ENCODE results near the gene RPTOR. TPM values are rescaled to one million over a fixed set of nuclear protein-coding genes. Genes with fewer than 3 reads are reported as not detected.
A peak's percentile ranks its signal among the peaks of the same experiment; 100 is the strongest.

The RPTOR gene
- total RNA-seq, 1 donor from 2014 or later = 53.7 TPM

DNA sequence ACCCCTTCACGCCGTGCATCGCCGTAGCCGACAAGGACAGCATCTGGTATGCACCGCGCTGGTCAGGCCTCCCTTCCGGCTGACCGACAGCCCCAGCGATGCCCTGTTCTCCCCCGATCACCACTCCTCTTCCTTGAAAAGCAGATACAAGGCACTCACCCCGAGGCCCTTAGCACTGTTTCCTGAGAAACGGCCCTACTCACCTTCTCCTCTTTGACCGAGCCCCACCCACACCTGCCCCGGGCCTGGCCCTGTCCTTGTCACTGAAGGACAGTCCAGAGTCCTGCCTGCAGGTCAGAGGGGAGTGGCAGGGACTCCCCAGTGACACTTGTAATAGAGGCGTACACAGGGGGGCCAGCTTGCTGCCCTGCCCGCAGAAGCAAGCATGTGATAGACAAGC, 401.1 kb downstream of the RPTOR start:
- DNase-seq (ENCODE audit: low spot score in 2 of 2, unreplicated experiment in 2 of 2) = no peak
- TF ChIP-seq, protein P1, sequence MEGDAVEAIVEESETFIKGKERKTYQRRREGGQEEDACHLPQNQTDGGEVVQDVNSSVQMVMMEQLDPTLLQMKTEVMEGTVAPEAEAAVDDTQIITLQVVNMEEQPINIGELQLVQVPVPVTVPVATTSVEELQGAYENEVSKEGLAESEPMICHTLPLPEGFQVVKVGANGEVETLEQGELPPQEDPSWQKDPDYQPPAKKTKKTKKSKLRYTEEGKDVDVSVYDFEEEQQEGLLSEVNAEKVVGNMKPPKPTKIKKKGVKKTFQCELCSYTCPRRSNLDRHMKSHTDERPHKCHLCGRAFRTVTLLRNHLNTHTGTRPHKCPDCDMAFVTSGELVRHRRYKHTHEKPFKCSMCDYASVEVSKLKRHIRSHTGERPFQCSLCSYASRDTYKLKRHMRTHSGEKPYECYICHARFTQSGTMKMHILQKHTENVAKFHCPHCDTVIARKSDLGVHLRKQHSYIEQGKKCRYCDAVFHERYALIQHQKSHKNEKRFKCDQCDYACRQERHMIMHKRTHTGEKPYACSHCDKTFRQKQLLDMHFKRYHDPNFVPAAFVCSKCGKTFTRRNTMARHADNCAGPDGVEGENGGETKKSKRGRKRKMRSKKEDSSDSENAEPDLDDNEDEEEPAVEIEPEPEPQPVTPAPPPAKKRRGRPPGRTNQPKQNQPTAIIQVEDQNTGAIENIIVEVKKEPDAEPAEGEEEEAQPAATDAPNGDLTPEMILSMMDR (IDR thresholded peaks at IDR 0.05; ENCODE audit: unreplicated experiment) = no peak
- Mint-ChIP-seq H3K4me1 (peaks cover 2% of the 10 kb centered on the region), H3K4me3 (no peak overlapping the region), H3K36me3 (peaks cover 27% of the 10 kb centered on the region), H3K9me3 (peaks cover 8% of the 10 kb centered on the region), H3K27ac (no peak overlapping the region), H3K27me3 (ENCODE audit: low read depth) (no peaks in the 10 kb centered on the region)

DNA sequence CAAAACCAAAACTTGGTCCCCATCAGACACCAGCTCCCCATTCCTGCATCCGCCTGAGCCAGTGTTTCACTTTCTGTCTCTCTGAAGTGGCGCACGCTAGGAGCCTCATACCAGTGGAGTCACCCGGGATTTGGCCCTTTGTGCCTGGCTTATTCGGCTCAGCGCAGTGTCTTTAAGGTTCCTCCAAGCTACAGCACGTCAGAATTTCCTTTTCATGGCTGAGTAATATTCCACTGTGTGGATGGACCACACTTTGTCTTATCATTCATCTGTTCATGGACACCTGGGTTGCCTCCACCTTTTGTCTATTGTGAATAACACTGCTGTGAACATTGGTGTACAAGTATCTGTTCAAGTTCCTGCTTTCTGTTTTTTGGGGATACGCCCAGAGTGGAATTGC, 401.8 kb downstream of the RPTOR start:
- Mint-ChIP-seq H3K4me3 (no peak overlapping the region), H3K36me3 (peaks cover 27% of the 10 kb centered on the region), H3K4me1 (peaks cover 2% of the 10 kb centered on the region), H3K9me3 (peaks cover 8% of the 10 kb centered on the region), H3K27ac (no peak overlapping the region), H3K27me3 (ENCODE audit: low read depth) (no peaks in the 10 kb centered on the region)
- no peak for DNase-seq (ENCODE audit: low spot score in 2 of 2, unreplicated experiment in 2 of 2)
- TF ChIP-seq, protein P1 (IDR thresholded peaks at IDR 0.05; ENCODE audit: unreplicated experiment) = no peak

DNA sequence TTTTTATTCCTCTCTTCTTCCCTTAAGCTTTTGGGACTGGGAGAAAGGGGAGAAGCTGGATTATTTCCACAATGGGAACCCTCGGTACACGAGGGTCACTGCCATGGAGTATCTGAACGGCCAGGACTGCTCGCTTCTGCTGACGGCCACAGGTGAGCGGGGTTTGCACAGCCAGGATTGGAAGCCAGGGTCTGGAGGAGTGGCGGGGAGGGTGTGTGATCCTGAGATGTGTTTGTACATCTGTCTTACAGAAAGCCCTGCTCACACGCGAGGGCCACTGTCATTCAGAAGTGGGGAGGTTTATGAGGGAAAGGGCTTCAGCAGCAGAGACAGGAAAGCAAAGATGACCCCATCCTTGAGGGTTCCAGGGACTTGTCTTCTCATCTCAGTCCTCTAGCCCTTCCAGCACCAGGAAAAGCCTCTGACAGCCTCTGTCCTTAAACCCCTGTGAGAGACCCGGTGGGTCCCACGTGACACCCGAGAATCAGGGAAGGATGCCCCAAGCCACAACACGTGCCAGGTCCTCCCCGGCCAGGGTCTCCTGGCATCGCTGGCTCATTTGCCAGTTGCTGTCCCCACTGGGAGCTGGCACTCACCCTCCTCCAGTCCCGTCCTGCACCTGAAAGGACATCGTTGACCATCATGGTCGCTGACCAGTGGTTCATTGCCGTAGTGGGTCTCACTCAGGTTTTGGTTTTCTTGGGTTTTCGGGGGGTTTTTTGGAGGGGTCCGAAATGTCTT, 402.7 kb downstream of the RPTOR start:
- Mint-ChIP-seq H3K9me3 (peaks cover 8% of the 10 kb centered on the region), H3K4me1 (peaks cover 1% of the 10 kb centered on the region), H3K4me3 (no peak overlapping the region), H3K27me3 (ENCODE audit: low read depth) (no peaks in the 10 kb centered on the region), H3K27ac (no peak overlapping the region), H3K36me3 (peaks cover 26% of the 10 kb centered on the region)
- no peak for DNase-seq (ENCODE audit: low spot score in 2 of 2, unreplicated experiment in 2 of 2)
- TF ChIP-seq, protein P1 (IDR thresholded peaks at IDR 0.05; ENCODE audit: unreplicated experiment) = no peak

DNA sequence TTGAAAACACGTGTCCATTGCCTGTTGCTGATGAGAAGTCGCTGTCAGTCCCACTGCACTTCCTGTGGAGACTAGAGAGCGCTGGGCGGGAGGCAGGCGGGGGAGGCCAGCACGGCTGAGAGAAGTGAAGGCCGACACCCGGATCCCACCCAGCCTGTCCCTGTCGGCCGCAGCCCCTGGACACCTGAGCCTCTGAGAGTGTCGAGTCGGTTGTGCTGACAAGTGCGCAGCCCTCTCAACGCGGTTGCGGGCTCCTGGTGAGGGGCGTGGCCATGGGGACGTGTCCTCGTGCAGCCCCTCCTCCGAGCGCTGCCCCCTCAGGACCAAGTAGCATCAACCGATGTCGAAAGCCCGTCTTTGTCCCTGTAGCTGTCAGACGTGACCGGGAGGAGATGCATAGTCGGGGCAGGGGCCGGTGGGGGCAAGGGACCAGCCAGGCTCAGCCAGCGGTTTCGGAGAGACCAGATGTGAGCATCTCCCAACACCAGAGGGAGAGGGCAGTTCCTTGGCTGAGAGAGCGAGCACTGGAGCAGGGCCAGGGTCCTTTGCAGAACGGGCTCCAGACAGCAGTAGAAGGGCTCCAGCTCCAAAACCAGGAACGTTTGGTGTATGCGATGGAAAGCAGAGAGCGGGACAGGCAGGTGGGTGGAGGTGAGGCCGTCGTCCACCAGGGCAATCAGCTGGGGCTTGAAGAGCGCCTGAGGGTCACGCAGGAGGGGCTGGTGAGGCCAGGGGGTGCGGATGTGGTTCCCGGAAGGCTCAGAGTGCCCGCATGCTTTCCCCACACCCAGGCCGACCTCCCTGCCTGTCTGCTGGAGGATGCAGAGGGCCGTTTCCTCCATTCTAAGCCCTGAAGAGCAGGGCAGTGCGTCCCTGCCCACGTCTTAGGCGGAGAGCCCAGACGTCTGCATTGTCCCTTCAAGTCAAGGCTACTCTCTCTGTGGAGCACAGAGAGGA, 403.7 kb downstream of the RPTOR start:
- H3K9me3 Mint-ChIP-seq = peaks cover 8% of the 10 kb centered on the region
- H3K4me1 Mint-ChIP-seq = no peaks in the 10 kb centered on the region
- peak in 1 of 2 experiments; percentile 16 for DNase-seq (ENCODE audit: low spot score in 2 of 2, unreplicated experiment in 2 of 2)
- no peaks in the 10 kb centered on the region for H3K27me3 Mint-ChIP-seq (ENCODE audit: low read depth)
- no peak overlapping the region for H3K27ac Mint-ChIP-seq
- H3K36me3 Mint-ChIP-seq = peaks cover 27% of the 10 kb centered on the region
- no peak overlapping the region for H3K4me3 Mint-ChIP-seq
- TF ChIP-seq, protein P1 (IDR thresholded peaks at IDR 0.05; ENCODE audit: unreplicated experiment) = no peak

DNA sequence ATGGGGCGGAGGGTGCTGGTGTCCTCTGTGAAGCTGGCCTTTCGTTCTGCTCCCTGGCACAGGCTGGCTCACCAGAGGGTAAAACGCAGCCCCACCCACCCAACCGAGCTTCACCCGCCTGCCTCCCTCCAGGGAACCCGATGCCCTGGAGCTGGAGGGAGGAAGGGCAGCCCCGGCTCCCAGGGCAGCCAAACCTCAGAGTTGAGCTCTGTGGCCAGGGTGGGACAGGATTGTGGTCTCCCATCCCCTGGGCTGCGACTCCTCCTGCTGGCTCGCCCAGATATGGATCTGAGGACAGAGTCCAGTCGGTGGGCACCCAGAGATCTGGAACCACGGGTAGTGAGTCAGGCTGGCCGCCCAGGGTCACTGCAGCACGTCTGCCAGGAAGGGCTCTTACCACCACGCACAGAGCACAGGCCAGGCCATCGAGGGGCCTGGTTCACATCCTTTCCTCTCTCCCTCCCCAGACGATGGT, 404.4 kb downstream of the RPTOR start:
- Mint-ChIP-seq H3K4me3 (no peak overlapping the region), H3K4me1 (no peaks in the 10 kb centered on the region), H3K27me3 (ENCODE audit: low read depth) (no peaks in the 10 kb centered on the region), H3K36me3 (peaks cover 30% of the 10 kb centered on the region), H3K9me3 (peaks cover 8% of the 10 kb centered on the region), H3K27ac (no peak overlapping the region)
- DNase-seq (ENCODE audit: low spot score in 2 of 2, unreplicated experiment in 2 of 2) = peak in 1 of 2 experiments; percentile 17
- TF ChIP-seq, protein P1 (IDR thresholded peaks at IDR 0.05; ENCODE audit: unreplicated experiment) = no peak

All from mesothelial cell of epicardium (in vitro differentiated cells).